AG10803 (cell line): Measurements from ENCODE around the gene SHANK2.

Experiments used
- DNase-seq: peaks from one replicate; pipeline ENCODE4 v3.0.0; 2010; ENCODE audit warnings: low read depth
- H3K4me3 ChIP-seq: 2 replicates; pipeline ENCODE4 v1.5.1; 2011; ENCODE audit warnings: mild to moderate bottlenecking, low read length, control low read depth
- TF ChIP-seq, protein P1 (sequence below): conservative IDR thresholded peaks from 2 replicates; pipeline ENCODE4 v1.5.1; 2011; ENCODE audit warnings: mild to moderate bottlenecking, low read length, control low read depth, inconsistent platforms

SHANK2 gene

DNA sequence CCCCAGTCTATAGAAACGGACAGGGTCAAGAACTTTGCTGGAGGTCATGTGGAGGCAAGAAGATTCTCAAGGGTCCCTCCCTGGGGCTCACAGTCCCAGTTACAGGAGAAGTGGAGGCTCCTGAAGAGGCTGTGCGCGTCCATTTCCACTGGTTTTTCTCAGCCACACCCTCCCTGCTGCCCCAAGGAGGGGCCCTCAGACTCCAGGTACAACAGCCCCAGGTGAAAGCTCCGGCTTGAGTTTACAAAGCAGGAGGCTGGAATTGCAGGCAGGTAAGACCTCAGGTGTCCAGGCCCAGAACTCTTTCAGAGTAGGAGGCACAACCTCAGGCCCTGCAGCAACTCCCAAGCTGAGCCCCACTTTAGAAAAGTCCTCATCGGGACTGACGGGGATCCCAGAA, 3.1 kb downstream of the SHANK2 start:
- TF ChIP-seq, protein P1, sequence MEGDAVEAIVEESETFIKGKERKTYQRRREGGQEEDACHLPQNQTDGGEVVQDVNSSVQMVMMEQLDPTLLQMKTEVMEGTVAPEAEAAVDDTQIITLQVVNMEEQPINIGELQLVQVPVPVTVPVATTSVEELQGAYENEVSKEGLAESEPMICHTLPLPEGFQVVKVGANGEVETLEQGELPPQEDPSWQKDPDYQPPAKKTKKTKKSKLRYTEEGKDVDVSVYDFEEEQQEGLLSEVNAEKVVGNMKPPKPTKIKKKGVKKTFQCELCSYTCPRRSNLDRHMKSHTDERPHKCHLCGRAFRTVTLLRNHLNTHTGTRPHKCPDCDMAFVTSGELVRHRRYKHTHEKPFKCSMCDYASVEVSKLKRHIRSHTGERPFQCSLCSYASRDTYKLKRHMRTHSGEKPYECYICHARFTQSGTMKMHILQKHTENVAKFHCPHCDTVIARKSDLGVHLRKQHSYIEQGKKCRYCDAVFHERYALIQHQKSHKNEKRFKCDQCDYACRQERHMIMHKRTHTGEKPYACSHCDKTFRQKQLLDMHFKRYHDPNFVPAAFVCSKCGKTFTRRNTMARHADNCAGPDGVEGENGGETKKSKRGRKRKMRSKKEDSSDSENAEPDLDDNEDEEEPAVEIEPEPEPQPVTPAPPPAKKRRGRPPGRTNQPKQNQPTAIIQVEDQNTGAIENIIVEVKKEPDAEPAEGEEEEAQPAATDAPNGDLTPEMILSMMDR, result no peak
- DNase-seq, result no peak
- no peak overlapping the region for H3K4me3 ChIP-seq

DNA sequence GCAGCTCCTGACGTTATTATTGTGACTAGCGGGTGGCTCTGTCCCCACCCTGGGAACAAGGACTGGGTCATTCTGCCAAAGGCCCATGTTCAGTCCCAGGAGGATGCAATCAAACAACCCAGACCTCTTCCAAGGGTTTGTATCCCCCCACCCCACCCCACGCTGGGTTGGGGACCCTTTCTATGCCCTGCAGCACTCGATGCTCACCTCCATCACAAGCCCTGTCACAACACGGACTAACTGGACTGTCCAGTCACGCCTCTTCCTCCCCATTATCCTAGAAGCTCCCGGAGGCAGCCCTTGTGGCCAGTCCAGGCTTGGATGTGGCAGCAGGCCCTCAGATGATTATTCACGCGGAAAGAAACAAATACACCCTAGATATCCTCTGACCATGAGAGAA, 3.7 kb downstream of the SHANK2 start:
- no peak for DNase-seq
- no peak overlapping the region for H3K4me3 ChIP-seq
- TF ChIP-seq, protein P1, result no peak

DNA sequence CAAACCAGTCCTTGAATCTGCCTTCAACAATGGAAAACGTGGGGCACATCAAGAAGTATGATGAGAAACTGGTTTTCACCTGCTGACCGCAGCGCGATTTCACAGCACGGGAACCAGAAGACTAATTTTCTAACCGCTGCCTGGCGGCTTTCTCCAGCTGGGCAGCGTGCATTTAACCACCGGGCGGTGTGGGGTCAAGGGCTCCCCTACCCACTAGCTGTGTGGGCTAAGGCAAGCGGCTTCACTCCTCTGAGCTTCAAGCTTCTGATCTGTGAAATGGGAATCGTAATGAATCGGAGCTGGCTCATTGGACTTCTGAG, 4.2 kb downstream of the SHANK2 start:
- H3K4me3 ChIP-seq, result no peak overlapping the region
- TF ChIP-seq, protein P1, result no peak
- no peak for DNase-seq

DNA sequence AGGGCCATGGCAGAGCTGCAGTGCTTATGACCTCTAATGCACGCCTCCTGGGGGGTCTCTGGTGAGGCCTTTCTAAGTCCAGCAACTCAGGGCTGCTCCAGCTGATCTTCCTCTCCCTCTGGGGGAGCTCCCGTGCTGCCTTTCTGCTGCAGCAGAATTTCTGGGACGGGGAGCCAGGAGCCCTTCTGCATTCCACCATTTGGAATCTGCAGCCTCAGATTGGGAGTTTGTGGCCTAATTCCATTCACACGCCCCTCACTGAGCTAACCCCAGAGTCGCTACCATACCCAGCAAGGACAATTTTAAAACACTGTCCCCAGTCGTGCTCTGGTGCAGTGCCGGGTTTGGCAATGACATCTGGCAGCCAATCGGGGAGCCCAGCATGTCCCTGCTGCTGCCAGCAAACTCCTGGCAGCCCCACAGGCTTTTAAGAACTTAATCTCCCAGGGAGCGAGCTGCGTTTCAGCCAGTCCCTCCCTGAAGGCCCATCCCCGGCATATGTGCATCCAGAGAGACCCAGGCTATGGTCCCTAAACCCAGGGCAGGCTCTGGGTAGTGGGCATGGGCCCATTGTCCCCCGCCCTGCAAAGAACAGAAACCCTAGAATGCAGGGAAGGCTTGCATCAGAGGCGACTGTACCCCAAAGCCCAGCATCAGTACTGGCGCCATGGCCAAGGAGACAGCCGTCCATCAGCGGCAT, 4.7 kb downstream of the SHANK2 start:
- DNase-seq, result no peak
- H3K4me3 ChIP-seq, result no peak overlapping the region
- TF ChIP-seq, protein P1, result no peak

DNA sequence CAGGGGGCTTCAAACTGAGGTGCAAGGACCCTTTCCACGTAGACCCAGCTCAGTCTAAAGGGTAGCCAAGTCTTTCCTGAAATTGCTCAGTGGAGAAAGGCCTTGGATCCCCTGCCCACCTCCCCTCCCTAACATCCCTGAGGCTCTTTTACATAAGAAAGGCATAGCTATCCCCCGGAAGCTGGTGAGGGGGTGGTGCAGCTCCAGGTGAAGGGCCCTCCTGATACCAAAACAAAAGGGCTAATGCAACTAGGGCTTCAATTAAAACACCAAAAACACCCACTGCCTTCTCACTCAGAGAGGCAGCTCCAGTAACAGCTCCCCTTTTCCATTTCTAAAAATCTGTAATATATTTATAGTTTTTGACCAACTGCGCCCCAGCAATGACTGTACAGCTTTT, 5.8 kb downstream of the SHANK2 start:
- DNase-seq, result no peak
- H3K4me3 ChIP-seq, result no peak overlapping the region
- TF ChIP-seq, protein P1, result no peak

DNA sequence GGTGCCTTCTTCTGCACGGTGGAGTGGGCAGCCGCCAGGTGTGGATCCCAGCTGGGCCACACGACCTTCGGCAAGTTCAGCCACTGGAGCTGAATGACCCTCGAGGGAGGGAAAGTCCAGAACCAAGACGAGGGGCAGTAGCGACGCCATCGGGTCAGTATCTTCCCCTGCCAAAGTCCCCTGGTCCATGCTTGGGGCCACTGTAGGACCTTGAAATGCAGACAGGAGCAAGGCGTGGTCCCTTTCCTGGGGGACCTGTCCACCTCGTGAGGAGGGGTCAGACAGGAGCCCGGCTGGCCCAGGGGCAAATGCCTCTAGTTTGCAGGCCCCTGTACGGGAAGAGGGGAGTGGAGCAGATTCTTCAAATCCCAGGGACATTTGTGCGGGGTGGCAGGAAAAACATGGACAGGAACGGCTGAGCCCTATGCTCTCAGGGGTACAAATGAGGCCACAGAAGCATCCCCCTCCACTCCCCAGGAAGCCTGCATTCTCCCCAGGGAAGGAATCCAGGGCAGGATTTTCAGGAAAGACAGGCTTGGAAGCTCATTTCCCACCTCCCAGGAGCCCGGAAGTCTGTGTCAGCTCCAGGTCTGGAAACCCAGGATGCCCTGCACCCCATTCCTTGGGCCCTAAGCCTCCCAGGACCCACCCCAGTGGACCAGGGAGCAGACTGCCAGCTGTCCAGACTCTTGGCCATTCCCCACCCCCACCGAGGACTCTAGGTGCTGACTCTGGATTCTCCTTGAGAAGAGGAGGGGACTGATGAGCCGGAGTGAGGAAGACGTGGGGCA, 6.6 kb downstream of the SHANK2 start:
- no peak overlapping the region for H3K4me3 ChIP-seq
- TF ChIP-seq, protein P1, result no peak
- no peak for DNase-seq
